Neural crest cell (in vitro differentiated cells): ENCODE data around the gene SEMA4A. TPM values are rescaled to one million over a fixed set of nuclear protein-coding genes. Genes with fewer than 3 reads are reported as not detected.
A peak's percentile ranks its signal among the peaks of the same experiment; 100 is the strongest.

Source experiments
- DNase-seq: peaks from one replicate; pipeline ENCODE4 v3.0.0; 2021; ENCODE audit warnings: low read depth, mixed read lengths, low spot score
- H3K27ac Mint-ChIP-seq: one replicate; pipeline ENCODE4 v1.8.0; 2021; ENCODE audit warnings: mild to moderate bottlenecking, mixed read lengths; ENCODE audit not compliant: unreplicated experiment
- H3K27me3 Mint-ChIP-seq: 2 replicates; pipeline ENCODE4 v1.8.0; 2021; ENCODE audit warnings: low read depth, mild to moderate bottlenecking, mixed read lengths
- H3K36me3 Mint-ChIP-seq: 2 replicates; pipeline ENCODE4 v1.8.0; 2021; ENCODE audit warnings: low read depth, mild to moderate bottlenecking, mixed read lengths
- H3K4me1 Mint-ChIP-seq: 2 replicates; pipeline ENCODE4 v1.8.0; 2021; ENCODE audit warnings: mixed read lengths
- H3K4me3 Mint-ChIP-seq: one replicate; pipeline ENCODE4 v1.8.0; 2021; ENCODE audit warnings: mild to moderate bottlenecking, mixed read lengths
- H3K9me3 Mint-ChIP-seq: 2 replicates; pipeline ENCODE4 v1.8.0; 2021; ENCODE audit warnings: mixed read lengths
- CTCF ChIP-seq: fragments of 200-600 bp; sonication (generic); conservative IDR thresholded peaks from 2 replicates; pipeline ENCODE4 v1.5.0; 2021; ENCODE audit warnings: antibody characterized with exemption, mild to moderate bottlenecking
- total RNA-seq: library from RNA; stranded (reverse); gene quantifications from 2 replicates; pipeline ENCODE4 v1.2.1, GENCODE V29; 2021

Gene SEMA4A
- total RNA-seq, 1 donor from 2014 or later: 1.3 TPM

- Mint-ChIP-seq H3K4me3 (peak overlapping the region; percentile 66), H3K27me3 (no peaks in the 10 kb centered on the region), H3K36me3 (peaks cover 3% of the 10 kb centered on the region), H3K4me1 (peaks cover 43% of the 10 kb centered on the region), H3K27ac (peak overlapping the region; percentile 99), H3K9me3 (no peaks in the 10 kb centered on the region)
- DNase-seq: peak; percentile 91
- peak; percentile 99 for TF ChIP-seq CTCF
Observed at GRCh38 chr1:156129687-156130577, 23.5 kb upstream of the SEMA4A start.

DNA sequence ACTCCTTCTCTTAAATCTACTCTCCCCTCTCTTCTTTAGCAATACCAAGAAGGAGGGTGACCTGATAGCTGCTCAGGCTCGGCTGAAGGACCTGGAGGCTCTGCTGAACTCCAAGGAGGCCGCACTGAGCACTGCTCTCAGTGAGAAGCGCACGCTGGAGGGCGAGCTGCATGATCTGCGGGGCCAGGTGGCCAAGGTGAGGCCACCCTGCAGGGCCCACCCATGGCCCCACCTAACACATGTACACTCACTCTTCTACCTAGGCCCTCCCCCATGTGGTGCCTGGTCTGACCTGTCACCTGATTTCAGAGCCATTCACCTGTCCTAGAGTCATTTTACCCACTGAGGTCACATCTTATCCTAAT lies 22.8 kb upstream of the SEMA4A start:
- peaks cover 40% of the 10 kb centered on the region for H3K4me1 Mint-ChIP-seq
- no peaks in the 10 kb centered on the region for H3K9me3 Mint-ChIP-seq
- DNase-seq: no peak
- H3K4me3 Mint-ChIP-seq: peak overlapping the region; percentile 66
- H3K27me3 Mint-ChIP-seq: no peaks in the 10 kb centered on the region
- no peak for TF ChIP-seq CTCF
- peaks cover 3% of the 10 kb centered on the region for H3K36me3 Mint-ChIP-seq
- H3K27ac Mint-ChIP-seq: peak overlapping the region; percentile 62

GRCh38 chr1:156134716-156135435 lies 18.5 kb upstream of the SEMA4A start:
- peak overlapping the region; percentile 35 for H3K27ac Mint-ChIP-seq
- no peak overlapping the region for H3K4me3 Mint-ChIP-seq
- peaks cover 3% of the 10 kb centered on the region for H3K36me3 Mint-ChIP-seq
- no peaks in the 10 kb centered on the region for H3K9me3 Mint-ChIP-seq
- DNase-seq: no peak
- H3K27me3 Mint-ChIP-seq: no peaks in the 10 kb centered on the region
- no peak for TF ChIP-seq CTCF
- H3K4me1 Mint-ChIP-seq: peaks cover 7% of the 10 kb centered on the region

DNA sequence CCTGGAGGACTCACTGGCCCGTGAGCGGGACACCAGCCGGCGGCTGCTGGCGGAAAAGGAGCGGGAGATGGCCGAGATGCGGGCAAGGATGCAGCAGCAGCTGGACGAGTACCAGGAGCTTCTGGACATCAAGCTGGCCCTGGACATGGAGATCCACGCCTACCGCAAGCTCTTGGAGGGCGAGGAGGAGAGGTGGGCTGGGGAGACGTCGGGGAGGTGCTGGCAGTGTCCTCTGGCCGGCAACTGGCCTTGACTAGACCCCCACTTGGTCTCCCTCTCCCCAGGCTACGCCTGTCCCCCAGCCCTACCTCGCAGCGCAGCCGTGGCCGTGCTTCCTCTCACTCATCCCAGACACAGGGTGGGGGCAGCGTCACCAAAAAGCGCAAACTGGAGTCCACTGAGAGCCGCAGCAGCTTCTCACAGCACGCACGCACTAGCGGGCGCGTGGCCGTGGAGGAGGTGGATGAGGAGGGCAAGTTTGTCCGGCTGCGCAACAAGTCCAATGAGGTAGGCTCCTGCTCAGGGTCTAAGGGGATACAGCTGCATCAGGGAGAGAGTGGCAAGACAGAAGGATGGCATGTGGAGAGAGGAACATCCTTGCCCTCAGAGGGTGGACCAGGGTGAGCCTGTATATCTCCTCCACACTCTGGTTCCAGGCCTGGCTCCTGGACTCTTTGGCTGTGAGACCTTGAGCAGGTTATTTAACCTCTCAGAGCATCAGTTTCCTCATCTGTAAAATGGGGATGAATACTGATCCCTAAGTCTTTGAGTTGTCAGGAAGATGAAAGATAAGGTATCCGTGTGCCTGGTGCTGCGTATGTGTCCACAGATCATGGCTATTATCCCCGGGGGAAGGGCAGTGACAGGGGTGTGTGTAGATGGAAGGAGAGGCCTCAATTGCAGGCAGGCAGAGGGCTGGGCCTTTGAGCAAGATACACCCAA lies 17.2 kb upstream of the SEMA4A start:
- H3K27me3 Mint-ChIP-seq: no peaks in the 10 kb centered on the region
- peaks cover 3% of the 10 kb centered on the region for H3K36me3 Mint-ChIP-seq
- no peak for TF ChIP-seq CTCF
- DNase-seq: no peak
- H3K27ac Mint-ChIP-seq: peak overlapping the region; percentile 43
- no peak overlapping the region for H3K4me3 Mint-ChIP-seq
- peaks cover 10% of the 10 kb centered on the region for H3K4me1 Mint-ChIP-seq
- no peaks in the 10 kb centered on the region for H3K9me3 Mint-ChIP-seq

- DNase-seq: no peak
- peak; percentile 24 for TF ChIP-seq CTCF
- no peaks in the 10 kb centered on the region for H3K27me3 Mint-ChIP-seq
- H3K4me1 Mint-ChIP-seq: peaks cover 11% of the 10 kb centered on the region
- H3K9me3 Mint-ChIP-seq: no peaks in the 10 kb centered on the region
- H3K27ac Mint-ChIP-seq: no peak overlapping the region
- H3K4me3 Mint-ChIP-seq: no peak overlapping the region
- H3K36me3 Mint-ChIP-seq: no peaks in the 10 kb centered on the region
Observed at GRCh38 chr1:156136970-156137483, 16.4 kb upstream of the SEMA4A start.
